ENCODE measurements around the gene SLAMF1.

- peak; percentile 57 to 83 (median 68) for TF ChIP-seq CTCF (IDR thresholded peaks at IDR 0.05)
- TF ChIP-seq POLR2A (IDR thresholded peaks at IDR 0.05), result no peak
Measured at GRCh38 chr1:160607011-160607671, 39.7 kb downstream of the SLAMF1 start.
